Measurements from ENCODE around the gene MYO15B.

DNA sequence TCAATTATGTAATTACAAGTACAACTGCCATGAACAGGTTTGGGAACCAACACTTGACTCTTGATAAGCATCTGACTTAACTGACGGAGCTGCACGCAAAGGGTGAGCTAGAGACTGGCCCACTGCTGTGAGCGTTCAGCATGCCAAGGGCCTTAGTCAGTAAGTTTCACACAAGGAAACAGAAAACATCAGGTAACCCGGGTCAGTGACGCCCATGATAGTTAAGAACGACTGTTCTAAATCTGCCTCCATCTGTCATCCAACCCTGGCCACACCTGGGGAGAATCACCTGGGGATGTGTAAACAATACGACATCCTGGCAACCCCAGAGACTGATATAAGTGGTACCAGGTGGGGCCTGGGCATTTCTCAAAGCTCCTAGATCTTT is 57.9 kb downstream of the MYO15B start:
- TF ChIP-seq EZH2phosphoT487 (IDR thresholded peaks at IDR 0.05; ENCODE audit: low read depth, severe bottlenecking, unreplicated experiment) (no peak), EZH2 (IDR thresholded peaks at IDR 0.05; ENCODE audit: borderline replicate concordance) (no peak), CTCF (IDR thresholded peaks at IDR 0.05; ENCODE audit: poor library complexity) (no peak)
